Epithelial cell of esophagus (primary cell): ENCODE data around the gene SVOP.

Source experiments
- DNase-seq: peaks from one replicate; pipeline ENCODE4 v3.0.0; 2010; ENCODE audit warnings: low read depth
- H3K4me3 ChIP-seq: 2 replicates; pipeline ENCODE4 v1.5.1; 2011; ENCODE audit warnings: mild to moderate bottlenecking, low read length, control low read depth
- TF ChIP-seq, protein P1 (sequence below): IDR thresholded peaks from 2 replicates; pipeline ENCODE4 v1.5.1; 2011; ENCODE audit warnings: low read depth, mild to moderate bottlenecking, low read length, control low read depth, inconsistent platforms; ENCODE audit not compliant: insufficient read depth; ENCODE audit errors: missing control alignments

Gene SVOP

DNA sequence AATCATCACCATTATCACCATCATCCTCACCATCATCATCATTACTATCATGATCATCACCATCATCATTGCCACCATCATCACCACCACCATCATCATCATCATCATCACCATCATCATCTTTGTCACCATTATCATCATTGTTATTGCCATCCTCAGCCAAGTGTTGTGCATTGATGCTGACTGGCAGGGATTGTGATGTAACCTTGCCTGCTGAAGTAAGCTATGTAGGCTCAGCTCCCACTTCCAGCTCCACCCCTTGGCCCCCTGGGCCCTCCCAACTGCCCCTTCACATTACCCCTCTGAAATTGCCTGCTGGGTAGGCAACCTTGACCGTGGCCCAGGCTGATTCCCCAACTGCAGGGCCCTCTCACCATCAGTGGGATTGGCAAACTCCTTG is 37.6 kb downstream of the SVOP start:
- TF ChIP-seq, protein P1, sequence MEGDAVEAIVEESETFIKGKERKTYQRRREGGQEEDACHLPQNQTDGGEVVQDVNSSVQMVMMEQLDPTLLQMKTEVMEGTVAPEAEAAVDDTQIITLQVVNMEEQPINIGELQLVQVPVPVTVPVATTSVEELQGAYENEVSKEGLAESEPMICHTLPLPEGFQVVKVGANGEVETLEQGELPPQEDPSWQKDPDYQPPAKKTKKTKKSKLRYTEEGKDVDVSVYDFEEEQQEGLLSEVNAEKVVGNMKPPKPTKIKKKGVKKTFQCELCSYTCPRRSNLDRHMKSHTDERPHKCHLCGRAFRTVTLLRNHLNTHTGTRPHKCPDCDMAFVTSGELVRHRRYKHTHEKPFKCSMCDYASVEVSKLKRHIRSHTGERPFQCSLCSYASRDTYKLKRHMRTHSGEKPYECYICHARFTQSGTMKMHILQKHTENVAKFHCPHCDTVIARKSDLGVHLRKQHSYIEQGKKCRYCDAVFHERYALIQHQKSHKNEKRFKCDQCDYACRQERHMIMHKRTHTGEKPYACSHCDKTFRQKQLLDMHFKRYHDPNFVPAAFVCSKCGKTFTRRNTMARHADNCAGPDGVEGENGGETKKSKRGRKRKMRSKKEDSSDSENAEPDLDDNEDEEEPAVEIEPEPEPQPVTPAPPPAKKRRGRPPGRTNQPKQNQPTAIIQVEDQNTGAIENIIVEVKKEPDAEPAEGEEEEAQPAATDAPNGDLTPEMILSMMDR, result no peak
- H3K4me3 ChIP-seq, result no peak overlapping the region
- DNase-seq, result no peak

DNA sequence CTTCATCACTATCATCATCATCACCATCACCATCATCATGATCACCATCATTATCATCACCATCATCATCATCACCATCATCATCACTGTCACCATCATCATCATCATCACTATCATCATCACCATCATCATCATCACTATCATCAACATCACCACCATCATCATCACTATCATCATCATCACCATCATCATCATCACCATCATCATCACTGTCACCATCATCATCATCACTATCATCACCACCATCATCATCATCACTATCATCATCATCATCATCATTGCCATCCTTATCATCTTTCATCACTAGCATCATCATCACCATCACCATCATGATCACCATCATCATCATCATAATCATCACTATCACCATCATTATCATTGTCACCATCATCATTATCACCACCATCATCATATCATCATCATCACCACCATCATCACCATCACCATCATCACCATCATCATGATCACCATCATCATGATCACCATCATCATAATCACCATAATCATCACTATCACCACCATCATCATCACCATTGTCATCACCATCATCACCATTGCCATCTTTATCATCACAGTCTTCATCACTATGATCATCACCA is 38.1 kb downstream of the SVOP start:
- H3K4me3 ChIP-seq, result no peak overlapping the region
- TF ChIP-seq, protein P1, result no peak
- no peak for DNase-seq

GRCh38 chr12:108981835-108982234 is 39.0 kb downstream of the SVOP start:
- DNase-seq, result no peak
- no peak overlapping the region for H3K4me3 ChIP-seq
- TF ChIP-seq, protein P1, result no peak

DNA sequence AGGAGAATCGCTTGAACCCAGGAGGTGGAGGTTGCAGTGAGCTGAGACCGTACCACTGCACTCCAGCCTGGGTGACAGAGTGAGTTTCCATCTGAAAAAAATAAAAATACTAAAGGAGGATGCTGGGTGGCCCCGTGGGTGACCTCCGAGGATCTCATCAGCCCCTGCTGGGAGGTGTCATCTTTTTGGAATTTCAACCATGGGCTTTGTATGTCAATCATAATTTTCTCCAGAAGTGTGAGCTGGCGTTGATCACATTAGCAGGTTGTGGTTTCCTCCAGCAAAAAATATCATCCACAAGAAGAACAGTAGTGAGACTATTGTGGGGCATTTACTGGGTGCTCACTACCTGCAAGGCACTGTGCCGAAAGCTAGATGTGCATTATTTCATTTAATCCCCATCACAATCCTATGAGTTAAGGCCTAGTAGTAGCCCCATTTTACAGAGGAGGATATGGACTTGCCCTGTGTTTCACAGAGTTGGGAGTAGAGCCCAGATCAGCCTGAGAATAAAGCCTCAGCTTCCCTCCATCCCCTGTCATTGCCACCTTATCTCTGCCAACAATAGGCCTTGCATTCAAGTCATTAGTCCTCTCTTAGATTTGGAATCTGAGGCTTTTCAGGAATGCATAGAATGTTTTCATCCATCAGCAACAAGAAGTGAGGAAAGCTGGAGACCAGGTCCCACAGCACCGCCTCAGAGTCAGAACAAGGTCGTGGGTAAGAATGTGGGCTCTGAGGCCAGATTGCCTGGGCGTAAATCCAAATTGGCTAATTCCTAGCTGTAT is 39.8 kb downstream of the SVOP start:
- TF ChIP-seq, protein P1, result no peak
- H3K4me3 ChIP-seq, result no peak overlapping the region
- no peak for DNase-seq

GRCh38 chr12:108977360-108977759 is 43.5 kb downstream of the SVOP start:
- DNase-seq, result no peak

GRCh38 chr12:108975024-108975593 is 45.8 kb downstream of the SVOP start:
- TF ChIP-seq, protein P1, result no peak
- DNase-seq, result no peak
- H3K4me3 ChIP-seq, result no peak overlapping the region

More at GRCh38 chr12:108977360-108977759, 43.5 kb downstream of the SVOP start:
- TF ChIP-seq, protein P1, result no peak
- no peak overlapping the region for H3K4me3 ChIP-seq
